Transverse colon (tissue), 4 donors: ENCODE results near the gene GLI1.

Experiments
- CTCF ChIP-seq, 5 experiments: fragments of 200-600 bp in 3 of 5; fragments of 450-650 bp in 2 of 5; sonication (generic) in 3 of 5; IDR thresholded peaks; 1 replicate in 2 of 5; 2 replicates in 3 of 5; pipeline ENCODE4 v1.5.1; 2016 to 2017; ENCODE audit warnings: antibody characterized with exemption in 5 of 5, inconsistent platforms in 3 of 5, mild to moderate bottlenecking in 2 of 5, moderate library complexity in 1 of 5
- EP300 ChIP-seq: sonication (generic); formaldehyde crosslinking; IDR thresholded peaks from one replicate; pipeline ENCODE4 v1.6.1; 2017; ENCODE audit warnings: antibody characterized with exemption, low read depth
- POLR2A ChIP-seq: fragments of 450-650 bp; IDR thresholded peaks from one replicate; pipeline ENCODE4 v1.6.1; 2016; ENCODE audit warnings: antibody characterized with exemption, mild to moderate bottlenecking, moderate library complexity
- POLR2AphosphoS5 ChIP-seq, 3 donors: sonication (generic); formaldehyde crosslinking; IDR thresholded peaks; one replicate each; pipeline ENCODE4 v1.6.1; 2016; ENCODE audit warnings: antibody characterized with exemption in 3 of 3

DNA sequence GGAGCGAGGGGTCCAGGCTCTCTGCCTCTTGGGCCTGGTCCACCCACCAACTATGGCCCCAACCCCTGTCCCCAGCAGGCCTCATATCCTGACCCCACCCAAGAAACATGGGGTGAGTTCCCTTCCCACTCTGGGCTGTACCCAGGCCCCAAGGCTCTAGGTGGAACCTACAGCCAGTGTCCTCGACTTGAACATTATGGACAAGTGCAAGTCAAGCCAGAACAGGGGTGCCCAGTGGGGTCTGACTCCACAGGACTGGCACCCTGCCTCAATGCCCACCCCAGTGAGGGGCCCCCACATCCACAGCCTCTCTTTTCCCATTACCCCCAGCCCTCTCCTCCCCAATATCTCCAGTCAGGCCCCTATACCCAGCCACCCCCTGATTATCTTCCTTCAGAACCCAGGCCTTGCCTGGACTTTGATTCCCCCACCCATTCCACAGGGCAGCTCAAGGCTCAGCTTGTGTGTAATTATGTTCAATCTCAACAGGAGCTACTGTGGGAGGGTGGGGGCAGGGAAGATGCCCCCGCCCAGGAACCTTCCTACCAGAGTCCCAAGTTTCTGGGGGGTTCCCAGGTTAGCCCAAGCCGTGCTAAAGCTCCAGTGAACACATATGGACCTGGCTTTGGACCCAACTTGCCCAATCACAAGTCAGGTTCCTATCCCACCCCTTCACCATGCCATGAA, 11.5 kb downstream of the GLI1 start:
- TF ChIP-seq CTCF (IDR thresholded peaks at IDR 0.05) (no peak), EP300 (no peak), POLR2A (no peak), POLR2AphosphoS5 (IDR thresholded peaks at IDR 0.05) (no peak)
